ENCODE data around the gene TMEM132A. TPM values are rescaled to one million over a fixed set of nuclear protein-coding genes. Genes with fewer than 3 reads are reported as not detected.

Gene TMEM132A
- total and polyA plus RNA-seq, 2 of the 13 experiments (the other 11 are each of a cell fraction or from before 2014, with no cell fraction given): 11.1 to 32.9 TPM

DNA sequence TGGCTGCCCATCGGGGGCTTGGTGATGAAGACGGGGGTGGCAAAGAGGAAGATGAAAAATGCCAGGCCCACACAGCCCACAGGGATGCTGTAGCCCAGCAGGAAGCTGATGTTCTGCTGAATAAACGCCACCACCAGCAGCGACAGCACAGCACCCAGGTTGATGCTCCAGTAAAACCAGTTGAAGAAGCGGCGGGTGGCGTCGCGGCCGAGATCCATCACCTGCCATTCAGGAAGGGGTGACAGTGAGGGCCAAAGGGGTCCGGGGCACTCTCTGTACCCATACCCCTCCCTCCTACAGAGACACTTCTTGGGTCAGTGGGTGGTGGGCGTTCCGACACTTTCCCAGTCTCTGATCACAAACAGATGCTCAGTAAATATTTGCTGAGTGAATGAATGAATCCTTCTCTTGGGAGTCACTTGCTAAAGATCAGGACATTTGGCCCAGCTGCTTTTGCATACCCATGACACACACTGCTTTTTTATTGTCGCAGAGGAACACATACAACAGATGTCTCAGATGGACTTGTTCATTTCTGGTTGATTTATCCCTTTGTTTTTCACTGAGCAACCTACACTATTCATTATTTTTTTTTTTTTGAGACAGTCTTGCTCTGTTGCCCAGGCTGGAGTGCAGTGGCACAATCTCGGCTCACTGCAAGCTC is 22.5 kb downstream of the TMEM132A start (continued):
- TF ChIP-seq, protein P1, sequence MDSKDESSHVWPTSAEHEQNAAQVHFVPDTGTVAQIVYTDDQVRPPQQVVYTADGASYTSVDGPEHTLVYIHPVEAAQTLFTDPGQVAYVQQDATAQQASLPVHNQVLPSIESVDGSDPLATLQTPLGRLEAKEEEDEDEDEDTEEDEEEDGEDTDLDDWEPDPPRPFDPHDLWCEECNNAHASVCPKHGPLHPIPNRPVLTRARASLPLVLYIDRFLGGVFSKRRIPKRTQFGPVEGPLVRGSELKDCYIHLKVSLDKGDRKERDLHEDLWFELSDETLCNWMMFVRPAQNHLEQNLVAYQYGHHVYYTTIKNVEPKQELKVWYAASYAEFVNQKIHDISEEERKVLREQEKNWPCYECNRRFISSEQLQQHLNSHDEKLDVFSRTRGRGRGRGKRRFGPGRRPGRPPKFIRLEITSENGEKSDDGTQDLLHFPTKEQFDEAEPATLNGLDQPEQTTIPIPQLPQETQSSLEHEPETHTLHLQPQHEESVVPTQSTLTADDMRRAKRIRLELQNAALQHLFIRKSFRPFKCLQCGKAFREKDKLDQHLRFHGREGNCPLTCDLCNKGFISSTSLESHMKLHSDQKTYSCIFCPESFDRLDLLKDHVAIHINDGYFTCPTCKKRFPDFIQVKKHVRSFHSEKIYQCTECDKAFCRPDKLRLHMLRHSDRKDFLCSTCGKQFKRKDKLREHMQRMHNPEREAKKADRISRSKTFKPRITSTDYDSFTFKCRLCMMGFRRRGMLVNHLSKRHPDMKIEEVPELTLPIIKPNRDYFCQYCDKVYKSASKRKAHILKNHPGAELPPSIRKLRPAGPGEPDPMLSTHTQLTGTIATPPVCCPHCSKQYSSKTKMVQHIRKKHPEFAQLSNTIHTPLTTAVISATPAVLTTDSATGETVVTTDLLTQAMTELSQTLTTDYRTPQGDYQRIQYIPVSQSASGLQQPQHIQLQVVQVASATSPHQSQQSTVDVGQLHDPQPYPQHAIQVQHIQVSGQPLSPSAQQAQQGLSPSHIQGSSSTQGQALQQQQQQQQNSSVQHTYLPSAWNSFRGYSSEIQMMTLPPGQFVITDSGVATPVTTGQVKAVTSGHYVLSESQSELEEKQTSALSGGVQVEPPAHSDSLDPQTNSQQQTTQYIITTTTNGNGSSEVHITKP (CRISPR knock-in tag; IDR thresholded peaks at IDR 0.05; ENCODE audit: low read depth): no peak
- TF ChIP-seq ZNF7 (CRISPR knock-in tag; IDR thresholded peaks at IDR 0.05) (no peak), HNRNPK (IDR thresholded peaks at IDR 0.05; ENCODE audit: low read depth, low read length, poor library complexity, severe bottlenecking) (no peak)
- TF ChIP-seq, protein P2, sequence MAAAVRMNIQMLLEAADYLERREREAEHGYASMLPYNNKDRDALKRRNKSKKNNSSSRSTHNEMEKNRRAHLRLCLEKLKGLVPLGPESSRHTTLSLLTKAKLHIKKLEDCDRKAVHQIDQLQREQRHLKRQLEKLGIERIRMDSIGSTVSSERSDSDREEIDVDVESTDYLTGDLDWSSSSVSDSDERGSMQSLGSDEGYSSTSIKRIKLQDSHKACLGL (CRISPR knock-in tag; IDR thresholded peaks at IDR 0.05): no peak

DNA sequence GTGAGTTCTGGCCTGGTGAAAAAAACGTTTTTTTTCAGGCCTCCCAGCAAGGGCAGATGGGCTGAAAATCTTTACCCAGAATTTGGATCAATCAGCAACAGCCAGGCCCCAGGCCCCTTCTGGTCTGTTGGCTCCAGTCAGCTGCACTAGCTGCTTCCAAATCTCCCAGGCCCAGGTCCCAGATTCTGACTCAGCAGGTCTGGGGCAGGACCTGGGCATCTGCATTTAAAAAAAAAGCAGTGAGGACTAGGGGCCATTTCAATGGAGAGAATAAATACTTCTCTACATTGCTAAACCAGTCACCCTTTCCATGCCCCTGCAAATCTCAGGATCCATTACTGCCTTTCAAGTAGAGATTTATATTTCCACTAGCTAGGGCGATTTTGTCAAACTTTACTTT is 23.4 kb downstream of the TMEM132A start:
- Histone ChIP-seq H3K4me2 (ENCODE audit: low read depth, low read length) (no peak overlapping the region), H3K27me3 (ENCODE audit: control insufficient read depth in 1 of 2, insufficient read depth in 2 of 2, low read length in 2 of 2) (peaks cover 0 to 9% of the 10 kb centered on the region in 2 experiments; a peak in 1 of 5 replicates), H3K4me1 (ENCODE audit: insufficient read depth, low read length) (no peaks in the 10 kb centered on the region), H3K36me3 (replicated peaks in 1 of 2; ENCODE audit: control insufficient read depth in 1 of 2, insufficient read depth in 2 of 2, low read length in 2 of 2) (no peaks in the 10 kb centered on the region), H3K9me3 (ENCODE audit: low read length) (no peaks in the 10 kb centered on the region), H3K9ac (ENCODE audit: insufficient read depth, low read depth, low read length) (no peak overlapping the region), H3K79me2 (ENCODE audit: insufficient read depth, low read length) (no peaks in the 10 kb centered on the region), H3K4me3 (replicated peaks in 1 of 3; ENCODE audit: insufficient read depth in 1 of 3, low read depth in 2 of 3, low read length in 3 of 3) (no peak overlapping the region), H3K27ac (ENCODE audit: extremely low read length, insufficient read depth, low read length) (no peak overlapping the region), H4K20me1 (ENCODE audit: insufficient read depth, low read length) (no peaks in the 10 kb centered on the region), H2AFZ (ENCODE audit: low read length) (no peak overlapping the region)
- no TSS peak for BruUV-seq (replicated peaks)
- DNase-seq (ENCODE audit: low spot score) (no peak), ATAC-seq (no peak), FAIRE-seq (no peak)
- ChIA-PET POLR2A (no interaction called here), CTCF (ENCODE audit: low intra/inter-chr PET ratio, low total read pairs) (no interaction called here)
- in situ Hi-C loops (cut with HindIII; ENCODE audit: extremely low pct_ligation_motif_present, low pct_unique_long_range_greater_than_20kb): no loop called here
- intact Hi-C loops (cut with micrococcal nuclease; ENCODE audit: unreplicated experiment): no loop called here
- WGBS (ENCODE audit: low lambda C conversion rate): 0% methylated on average over 2 of the region's 2 CpGs
- TF ChIP-seq YEATS2 (CRISPR knock-in tag; IDR thresholded peaks at IDR 0.05; ENCODE audit: borderline replicate concordance) (no peak), ATM (IDR thresholded peaks at IDR 0.05; ENCODE audit: borderline replicate concordance) (no peak), SP4 (CRISPR knock-in tag; IDR thresholded peaks at IDR 0.05) (no peak), IKZF4 (CRISPR knock-in tag; IDR thresholded peaks at IDR 0.05; ENCODE audit: borderline replicate concordance, low read depth, not compliant biosample characterization) (no peak), ZNF138 (CRISPR knock-in tag; IDR thresholded peaks at IDR 0.05; ENCODE audit: low read depth) (no peak)
- TF ChIP-seq, protein P3, sequence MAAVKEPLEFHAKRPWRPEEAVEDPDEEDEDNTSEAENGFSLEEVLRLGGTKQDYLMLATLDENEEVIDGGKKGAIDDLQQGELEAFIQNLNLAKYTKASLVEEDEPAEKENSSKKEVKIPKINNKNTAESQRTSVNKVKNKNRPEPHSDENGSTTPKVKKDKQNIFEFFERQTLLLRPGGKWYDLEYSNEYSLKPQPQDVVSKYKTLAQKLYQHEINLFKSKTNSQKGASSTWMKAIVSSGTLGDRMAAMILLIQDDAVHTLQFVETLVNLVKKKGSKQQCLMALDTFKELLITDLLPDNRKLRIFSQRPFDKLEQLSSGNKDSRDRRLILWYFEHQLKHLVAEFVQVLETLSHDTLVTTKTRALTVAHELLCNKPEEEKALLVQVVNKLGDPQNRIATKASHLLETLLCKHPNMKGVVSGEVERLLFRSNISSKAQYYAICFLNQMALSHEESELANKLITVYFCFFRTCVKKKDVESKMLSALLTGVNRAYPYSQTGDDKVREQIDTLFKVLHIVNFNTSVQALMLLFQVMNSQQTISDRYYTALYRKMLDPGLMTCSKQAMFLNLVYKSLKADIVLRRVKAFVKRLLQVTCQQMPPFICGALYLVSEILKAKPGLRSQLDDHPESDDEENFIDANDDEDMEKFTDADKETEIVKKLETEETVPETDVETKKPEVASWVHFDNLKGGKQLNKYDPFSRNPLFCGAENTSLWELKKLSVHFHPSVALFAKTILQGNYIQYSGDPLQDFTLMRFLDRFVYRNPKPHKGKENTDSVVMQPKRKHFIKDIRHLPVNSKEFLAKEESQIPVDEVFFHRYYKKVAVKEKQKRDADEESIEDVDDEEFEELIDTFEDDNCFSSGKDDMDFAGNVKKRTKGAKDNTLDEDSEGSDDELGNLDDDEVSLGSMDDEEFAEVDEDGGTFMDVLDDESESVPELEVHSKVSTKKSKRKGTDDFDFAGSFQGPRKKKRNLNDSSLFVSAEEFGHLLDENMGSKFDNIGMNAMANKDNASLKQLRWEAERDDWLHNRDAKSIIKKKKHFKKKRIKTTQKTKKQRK (IDR thresholded peaks at IDR 0.05; ENCODE audit: low read length): no peak
- TF ChIP-seq, protein P4, sequence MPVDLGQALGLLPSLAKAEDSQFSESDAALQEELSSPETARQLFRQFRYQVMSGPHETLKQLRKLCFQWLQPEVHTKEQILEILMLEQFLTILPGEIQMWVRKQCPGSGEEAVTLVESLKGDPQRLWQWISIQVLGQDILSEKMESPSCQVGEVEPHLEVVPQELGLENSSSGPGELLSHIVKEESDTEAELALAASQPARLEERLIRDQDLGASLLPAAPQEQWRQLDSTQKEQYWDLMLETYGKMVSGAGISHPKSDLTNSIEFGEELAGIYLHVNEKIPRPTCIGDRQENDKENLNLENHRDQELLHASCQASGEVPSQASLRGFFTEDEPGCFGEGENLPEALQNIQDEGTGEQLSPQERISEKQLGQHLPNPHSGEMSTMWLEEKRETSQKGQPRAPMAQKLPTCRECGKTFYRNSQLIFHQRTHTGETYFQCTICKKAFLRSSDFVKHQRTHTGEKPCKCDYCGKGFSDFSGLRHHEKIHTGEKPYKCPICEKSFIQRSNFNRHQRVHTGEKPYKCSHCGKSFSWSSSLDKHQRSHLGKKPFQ (CRISPR knock-in tag; IDR thresholded peaks at IDR 0.05; ENCODE audit: insufficient replicate concordance): no peak
